Prostate gland (tissue), 2 donors: ENCODE data around the gene FYTTD1. TPM values are rescaled to one million over a fixed set of nuclear protein-coding genes. Genes with fewer than 3 reads are reported as not detected.

Experiments
- DNase-seq: peaks from one replicate; pipeline ENCODE4 v3.0.0-alpha.2; 2019; ENCODE audit warnings: low spot score
- H3K27ac ChIP-seq, 2 donors: fragments of 200-600 bp; sonication (generic); 2 replicates each; pipeline ENCODE4 v1.5.1; 2017 to 2019
- H3K27me3 ChIP-seq: fragments of 200-600 bp; sonication (generic); replicated peaks from 2 replicates; pipeline ENCODE4 v1.5.1; 2019; ENCODE audit not compliant: insufficient read depth
- H3K36me3 ChIP-seq, 2 donors: fragments of 200-600 bp; sonication (generic); 1 replicate in 1 of 2; 2 replicates in 1 of 2; pipeline versions ENCODE4 v1.5.1 to v1.8.1; 2017 to 2019
- H3K4me1 ChIP-seq: fragments of 200-600 bp; sonication (generic); replicated peaks from 2 replicates; pipeline ENCODE4 v1.5.1; 2019
- H3K4me3 ChIP-seq, 2 donors: fragments of 200-600 bp; sonication (generic); 2 replicates each; pipeline ENCODE4 v1.5.1; 2017 to 2019
- H3K9me3 ChIP-seq: fragments of 200-600 bp; sonication (generic); 2 replicates; pipeline ENCODE4 v1.5.1; 2017
- POLR2A ChIP-seq: fragments of 450-650 bp; IDR thresholded peaks from one replicate; pipeline ENCODE4 v1.6.1; 2016; ENCODE audit warnings: antibody characterized with exemption, mild to moderate bottlenecking
- POLR2AphosphoS5 ChIP-seq: sonication (generic); formaldehyde crosslinking; IDR thresholded peaks from one replicate; pipeline ENCODE4 v1.6.1; 2017; ENCODE audit warnings: antibody characterized with exemption
- WGBS: methylation state at CpG from one replicate; pipeline ENCODE4 v1.1.5; 2018; 5-methylcytosine and 5-hydroxymethylcytosine counted together
- intact Hi-C: fragments of 100-400 bp; cut with DNase I; formaldehyde crosslinking; loops from one replicate; pipeline ENCODE4 v1.14.2; 2022
- total RNA-seq, 2 donors: library from RNA; depleted of rRNA; stranded (reverse); fragments of >200 nt; gene quantifications; one replicate each; pipeline ENCODE4 v1.1.0, GENCODE V29; 2016
- TF ChIP-seq, protein P1 (sequence below), 4 experiments: fragments of 200-600 bp in 2 of 4; fragments of 450-650 bp in 2 of 4; sonication (generic) in 2 of 4; IDR thresholded peaks; 1 replicate in 3 of 4; 2 replicates in 1 of 4; pipeline ENCODE4 v1.5.1; 2016 to 2019; ENCODE audit warnings: antibody characterized with exemption in 4 of 4, mild to moderate bottlenecking in 2 of 4, moderate library complexity in 2 of 4

The FYTTD1 gene
- total RNA-seq, 2 donors from 2014 or later, result 27.7 to 69.5 TPM

DNA sequence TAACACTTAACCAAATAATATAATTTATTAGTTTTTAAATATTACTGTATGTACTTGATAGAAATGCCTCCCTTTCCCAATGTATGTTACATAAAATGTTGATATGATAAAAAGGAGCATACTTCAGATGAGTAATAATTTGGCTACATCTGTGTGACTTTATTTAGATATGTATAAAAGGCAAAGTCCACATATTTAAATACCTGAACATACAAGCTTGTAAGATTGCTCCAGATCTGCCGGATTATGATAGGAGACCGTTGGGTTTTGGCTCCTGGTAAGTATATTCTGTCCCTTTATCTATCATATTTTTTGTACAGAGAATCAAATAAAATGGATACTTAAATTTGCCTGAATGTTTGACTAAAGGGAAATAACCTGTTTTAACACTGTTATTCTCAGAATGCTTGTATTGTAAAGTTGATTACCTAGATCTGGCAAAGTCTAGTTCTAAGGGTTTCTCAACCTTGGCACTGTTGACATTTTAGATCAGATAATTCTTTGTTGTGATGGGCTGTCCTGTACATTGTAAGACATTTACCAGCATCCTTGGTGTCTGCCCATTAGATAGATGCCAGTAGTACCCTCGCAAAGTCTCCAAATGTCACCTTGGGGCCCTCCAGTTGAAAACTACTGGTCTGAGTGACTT is 79.8 kb downstream of the FYTTD1 start:
- 59% methylated on average over 3 of the region's 3 CpGs for WGBS
- TF ChIP-seq, protein P1, sequence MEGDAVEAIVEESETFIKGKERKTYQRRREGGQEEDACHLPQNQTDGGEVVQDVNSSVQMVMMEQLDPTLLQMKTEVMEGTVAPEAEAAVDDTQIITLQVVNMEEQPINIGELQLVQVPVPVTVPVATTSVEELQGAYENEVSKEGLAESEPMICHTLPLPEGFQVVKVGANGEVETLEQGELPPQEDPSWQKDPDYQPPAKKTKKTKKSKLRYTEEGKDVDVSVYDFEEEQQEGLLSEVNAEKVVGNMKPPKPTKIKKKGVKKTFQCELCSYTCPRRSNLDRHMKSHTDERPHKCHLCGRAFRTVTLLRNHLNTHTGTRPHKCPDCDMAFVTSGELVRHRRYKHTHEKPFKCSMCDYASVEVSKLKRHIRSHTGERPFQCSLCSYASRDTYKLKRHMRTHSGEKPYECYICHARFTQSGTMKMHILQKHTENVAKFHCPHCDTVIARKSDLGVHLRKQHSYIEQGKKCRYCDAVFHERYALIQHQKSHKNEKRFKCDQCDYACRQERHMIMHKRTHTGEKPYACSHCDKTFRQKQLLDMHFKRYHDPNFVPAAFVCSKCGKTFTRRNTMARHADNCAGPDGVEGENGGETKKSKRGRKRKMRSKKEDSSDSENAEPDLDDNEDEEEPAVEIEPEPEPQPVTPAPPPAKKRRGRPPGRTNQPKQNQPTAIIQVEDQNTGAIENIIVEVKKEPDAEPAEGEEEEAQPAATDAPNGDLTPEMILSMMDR (IDR thresholded peaks at IDR 0.05), result no peak
- no peak for TF ChIP-seq POLR2A
- no peak for TF ChIP-seq POLR2AphosphoS5
- no peaks in the 10 kb centered on the region for H3K36me3 ChIP-seq
- H3K4me1 ChIP-seq, result no peaks in the 10 kb centered on the region
- no peaks in the 10 kb centered on the region for H3K9me3 ChIP-seq
- H3K27me3 ChIP-seq, result no peaks in the 10 kb centered on the region
- no peak overlapping the region for H3K4me3 ChIP-seq
- intact Hi-C loops, result no loop called here
- H3K27ac ChIP-seq, result no peak overlapping the region
- no peak for DNase-seq

GRCh38 chr3:197830308-197830966 is 80.8 kb downstream of the FYTTD1 start:
- intact Hi-C loops, result no loop called here
- Histone ChIP-seq H3K9me3 (no peaks in the 10 kb centered on the region), H3K36me3 (no peaks in the 10 kb centered on the region), H3K4me1 (no peaks in the 10 kb centered on the region), H3K27me3 (no peaks in the 10 kb centered on the region), H3K27ac (no peak overlapping the region), H3K4me3 (no peak overlapping the region)
- no peak for DNase-seq
- WGBS, result 80% methylated on average over 6 of the region's 6 CpGs
- TF ChIP-seq POLR2AphosphoS5 (no peak), POLR2A (no peak)
- TF ChIP-seq, protein P1 (IDR thresholded peaks at IDR 0.05), result no peak

DNA sequence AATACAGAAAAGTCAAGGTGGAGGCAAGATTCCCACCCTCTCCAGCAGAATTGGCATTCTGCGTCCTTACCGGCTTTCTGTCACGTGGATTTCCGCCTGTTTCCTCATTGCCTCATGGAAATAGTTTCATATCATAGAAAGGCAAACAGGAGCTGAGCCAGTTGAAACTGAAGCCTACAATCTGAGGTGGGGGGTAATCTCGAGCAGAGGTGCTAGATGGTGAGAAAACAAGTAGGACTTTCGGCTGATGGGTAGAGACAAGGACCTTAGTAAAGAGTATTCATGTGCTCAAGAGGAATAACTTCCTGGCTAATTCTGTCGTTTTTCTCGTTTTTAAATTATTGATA is 81.3 kb downstream of the FYTTD1 start:
- no peaks in the 10 kb centered on the region for H3K36me3 ChIP-seq
- H3K27me3 ChIP-seq, result no peaks in the 10 kb centered on the region

GRCh38 chr3:197833930-197834715 is 84.4 kb downstream of the FYTTD1 start:
- no peak for TF ChIP-seq POLR2AphosphoS5
- no peak for TF ChIP-seq POLR2A
- TF ChIP-seq, protein P1 (IDR thresholded peaks at IDR 0.05), result no peak
- Histone ChIP-seq H3K27ac (no peak overlapping the region), H3K4me3 (no peak overlapping the region), H3K4me1 (no peaks in the 10 kb centered on the region), H3K9me3 (no peaks in the 10 kb centered on the region), H3K36me3 (no peaks in the 10 kb centered on the region), H3K27me3 (no peaks in the 10 kb centered on the region)
- DNase-seq, result no peak
- intact Hi-C loops, result no loop called here
- WGBS, result 93% methylated on average over 8 of the region's 8 CpGs

More for the DNA sequence above, 81.3 kb downstream of the FYTTD1 start:
- H3K4me3 ChIP-seq, result no peak overlapping the region
- intact Hi-C loops, result no loop called here
- TF ChIP-seq, protein P1 (IDR thresholded peaks at IDR 0.05), result no peak
- TF ChIP-seq POLR2A (no peak), POLR2AphosphoS5 (no peak)
- 94% methylated on average over 8 of the region's 8 CpGs for WGBS
- no peaks in the 10 kb centered on the region for H3K4me1 ChIP-seq
- no peaks in the 10 kb centered on the region for H3K9me3 ChIP-seq
- H3K27ac ChIP-seq, result no peak overlapping the region
- no peak for DNase-seq
